GM19025 (cell line): ENCODE results near the gene SEMA3B.

Experiments used
- ATAC-seq: cut with Tn5 transposase; IDR thresholded peaks from one replicate; pipeline ENCODE4 v1.9.1; 2021; ENCODE audit warnings: mild to moderate bottlenecking, low read depth, moderate library complexity; ENCODE audit not compliant: unreplicated experiment

Gene SEMA3B

GRCh38 chr3:50289130-50289529, 20.2 kb downstream of the SEMA3B start:
- ATAC-seq: no peak

GRCh38 chr3:50290161-50290641, 21.3 kb downstream of the SEMA3B start:
- no peak for ATAC-seq

GRCh38 chr3:50292159-50293078, 23.5 kb downstream of the SEMA3B start, which contains the start of gene IFRD2:
TSS of gene IFRD2 (minus strand) at chr3:50292429. CDS start at chr3:50292274, 155 bp downstream.
- peak; percentile 95 for ATAC-seq

- no peak for ATAC-seq
These were observed 24.3 kb downstream of the SEMA3B start for GRCh38 chr3:50293079-50293801.

GRCh38 chr3:50294089-50294488, 25.1 kb downstream of the SEMA3B start:
- no peak for ATAC-seq

GRCh38 chr3:50294492-50295403, 25.8 kb downstream of the SEMA3B start:
- ATAC-seq: no peak

- no peak for ATAC-seq
These were observed 26.8 kb downstream of the SEMA3B start for GRCh38 chr3:50295553-50296431.

- ATAC-seq: no peak
These were observed 27.9 kb downstream of the SEMA3B start for GRCh38 chr3:50296721-50297383.

- ATAC-seq: no peak
These were observed 28.4 kb downstream of the SEMA3B start for GRCh38 chr3:50297384-50297775.

- no peak for ATAC-seq
These were observed 29.2 kb downstream of the SEMA3B start for GRCh38 chr3:50297896-50298725.

GRCh38 chr3:50298836-50299637, 30.1 kb downstream of the SEMA3B start, which contains the start of the genes HYAL3 and NAA80:
TSS of gene HYAL3 (minus strand) at chr3:50299405. CDS start at chr3:50295602, 3,803 bp downstream.
TSS of gene NAA80 (minus strand) at chr3:50299405. CDS start at chr3:50297463, 1,942 bp downstream.
- peak; percentile 89 for ATAC-seq

GRCh38 chr3:50299638-50299928, 30.6 kb downstream of the SEMA3B start:
- no peak for ATAC-seq

GRCh38 chr3:50299929-50300680, 31.2 kb downstream of the SEMA3B start:
- ATAC-seq: no peak

GRCh38 chr3:50300681-50301254, 31.8 kb downstream of the SEMA3B start:
- ATAC-seq: no peak

GRCh38 chr3:50302095-50303012, 33.4 kb downstream of the SEMA3B start:
- ATAC-seq: no peak
